SH-SY5Y (cell line): ENCODE results near the gene FRMD5.

Source experiments
- GATA2 ChIP-seq: IDR thresholded peaks from 2 replicates; pipeline ENCODE4 v1.6.1; 2011; ENCODE audit warnings: mild to moderate bottlenecking, low read depth, low read length
- GATA3 ChIP-seq: IDR thresholded peaks from 2 replicates; pipeline ENCODE4 v1.6.1; 2011; ENCODE audit warnings: low read depth, mild to moderate bottlenecking, low read length, moderate library complexity

DNA sequence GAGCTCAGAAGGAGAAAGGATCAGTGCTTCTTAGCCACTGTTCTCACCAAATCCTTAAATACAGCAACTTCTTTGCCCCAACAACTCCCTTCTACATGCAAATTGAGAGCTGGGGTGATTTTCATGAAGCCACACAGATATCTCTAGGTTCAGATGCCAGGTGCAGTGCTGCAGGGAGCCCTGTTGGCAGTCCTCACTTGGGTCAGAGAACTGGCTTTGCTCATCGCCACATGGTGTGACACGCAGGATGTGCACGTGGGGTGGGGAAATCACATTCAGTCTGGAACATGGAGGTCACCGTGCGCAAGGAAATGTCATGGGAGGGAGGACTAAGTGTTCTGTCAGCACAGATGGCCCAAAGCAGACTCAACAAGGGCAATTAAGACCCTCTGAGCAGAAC lies 264.5 kb downstream of the FRMD5 start:
- TF ChIP-seq GATA3 (no peak), GATA2 (no peak)
